Measurements from ENCODE around the gene ZNF750. TPM values are rescaled to one million over a fixed set of nuclear protein-coding genes. Genes with fewer than 3 reads are reported as not detected.

ZNF750 gene
- total RNA-seq, 5 donors from 2014 or later (not counting 1 experiment from before 2014, with no cell fraction given): not detected

GRCh38 chr17:82844796-82845162 is 5.0 kb upstream of the ZNF750 start:
- CTCF ChIA-PET: no interaction called here
- no peaks in the 10 kb centered on the region for H3K27me3 ChIP-seq (replicated peaks in 1 of 2; ENCODE audit: control insufficient read depth in 2 of 2, extremely low read depth in 1 of 2, insufficient read depth in 2 of 2, low read length in 1 of 2)
- no peaks in the 10 kb centered on the region for H3K27me3 Mint-ChIP-seq
- 91% methylated on average over 6 of the region's 11 CpGs for WGBS (ENCODE audit: insufficient coverage)
- peaks cover 2 to 9% of the 10 kb centered on the region in 2 donors for H3K36me3 ChIP-seq (ENCODE audit: control insufficient read depth in 2 of 2, extremely low read depth in 1 of 2, insufficient read depth in 1 of 2, low read length in 1 of 2)
- H3K4me1 ChIP-seq (ENCODE audit: control insufficient read depth in 1 of 2, extremely low read depth in 1 of 2, insufficient read depth in 2 of 2, low read length in 2 of 2): peaks cover 2 to 4% of the 10 kb centered on the region in 2 experiments
- POLR2A ChIA-PET: no interaction called here
- no peak for ATAC-seq (replicated peaks in 1 of 4)
- no peak overlapping the region for H3K4me3 ChIP-seq (ENCODE audit: control insufficient read depth in 1 of 2, extremely low read depth in 1 of 2, low read length in 1 of 2)
- peaks cover 4% of the 10 kb centered on the region for H3K36me3 Mint-ChIP-seq
- H3K9me3 Mint-ChIP-seq: no peaks in the 10 kb centered on the region
- H3K4me3 Mint-ChIP-seq: no peak overlapping the region
- H3K27ac Mint-ChIP-seq: no peak overlapping the region
- H3K9me3 ChIP-seq: no peaks in the 10 kb centered on the region
- peaks cover 7 to 15% (median 10%) of the 10 kb centered on the region in 3 donors for H3K4me1 Mint-ChIP-seq
- DNase-seq: no peak
- no peak overlapping the region for H3K27ac ChIP-seq (ENCODE audit: low read length)

- no peak overlapping the region for H3K27ac ChIP-seq (ENCODE audit: low read length)
- H3K9me3 Mint-ChIP-seq: no peaks in the 10 kb centered on the region
- POLR2A ChIA-PET: interaction anchor here in 1 of 2 donors (0.6 kb wide), 1 partner anchor 14 kb away, joined by 3 read pairs; no protein-coding TSS in a partner anchor
Observed at GRCh38 chr17:82843904-82844680, 4.3 kb upstream of the ZNF750 start.

GRCh38 chr17:82841921-82842596 is 2.2 kb upstream of the ZNF750 start:
- Mint-ChIP-seq H3K36me3 (no peaks in the 10 kb centered on the region), H3K27me3 (no peaks in the 10 kb centered on the region), H3K27ac (peak overlapping the region in 1 of 2 donors; percentile 25), H3K4me1 (peaks cover 0 to 2% (median 0%) of the 10 kb centered on the region in 3 donors), H3K9me3 (no peaks in the 10 kb centered on the region), H3K4me3 (no peak overlapping the region)
- ChIA-PET CTCF (no interaction called here), POLR2A (no interaction called here)
- Histone ChIP-seq H3K27me3 (replicated peaks in 1 of 2; ENCODE audit: control insufficient read depth in 2 of 2, extremely low read depth in 1 of 2, insufficient read depth in 2 of 2, low read length in 1 of 2) (no peaks in the 10 kb centered on the region), H3K9me3 (no peaks in the 10 kb centered on the region), H3K4me3 (ENCODE audit: control insufficient read depth in 1 of 2, extremely low read depth in 1 of 2, low read length in 1 of 2) (no peak overlapping the region), H3K36me3 (ENCODE audit: control insufficient read depth in 2 of 2, extremely low read depth in 1 of 2, insufficient read depth in 1 of 2, low read length in 1 of 2) (peaks cover 2 to 6% of the 10 kb centered on the region in 2 donors), H3K27ac (ENCODE audit: low read length) (no peak overlapping the region), H3K4me1 (ENCODE audit: control insufficient read depth in 1 of 2, extremely low read depth in 1 of 2, insufficient read depth in 2 of 2, low read length in 2 of 2) (no peaks in the 10 kb centered on the region)
- 91% methylated on average over 9 of the region's 16 CpGs for WGBS (ENCODE audit: insufficient coverage)
- ATAC-seq (replicated peaks in 1 of 4) (no peak), DNase-seq (no peak)

More at GRCh38 chr17:82843904-82844680, 4.3 kb upstream of the ZNF750 start:
- WGBS (ENCODE audit: insufficient coverage): 87% methylated on average over 6 of the region's 7 CpGs
- DNase-seq (no peak), ATAC-seq (replicated peaks in 1 of 4) (no peak)
- Mint-ChIP-seq H3K4me1 (peaks cover 1 to 10% (median 6%) of the 10 kb centered on the region in 3 donors), H3K36me3 (peaks cover under 1% of the 10 kb centered on the region), H3K27ac (peak overlapping the region in 1 of 2 donors; percentile 36), H3K4me3 (no peak overlapping the region), H3K27me3 (no peaks in the 10 kb centered on the region)
- Histone ChIP-seq H3K4me3 (ENCODE audit: control insufficient read depth in 1 of 2, extremely low read depth in 1 of 2, low read length in 1 of 2) (no peak overlapping the region), H3K36me3 (ENCODE audit: control insufficient read depth in 2 of 2, extremely low read depth in 1 of 2, insufficient read depth in 1 of 2, low read length in 1 of 2) (peaks cover 2 to 6% of the 10 kb centered on the region in 2 donors), H3K9me3 (no peaks in the 10 kb centered on the region), H3K27me3 (replicated peaks in 1 of 2; ENCODE audit: control insufficient read depth in 2 of 2, extremely low read depth in 1 of 2, insufficient read depth in 2 of 2, low read length in 1 of 2) (no peaks in the 10 kb centered on the region), H3K4me1 (ENCODE audit: control insufficient read depth in 1 of 2, extremely low read depth in 1 of 2, insufficient read depth in 2 of 2, low read length in 2 of 2) (no peaks in the 10 kb centered on the region)
- CTCF ChIA-PET: interaction anchor here in 1 of 2 donors (0.6 kb wide), 1 partner anchor 14 kb away, joined by 3 read pairs; no protein-coding TSS in a partner anchor

- DNase-seq (no peak), ATAC-seq (replicated peaks in 1 of 4) (no peak)
- H3K4me3 Mint-ChIP-seq: no peak overlapping the region
- Histone ChIP-seq H3K4me3 (ENCODE audit: control insufficient read depth in 1 of 2, extremely low read depth in 1 of 2, low read length in 1 of 2) (no peak overlapping the region), H3K36me3 (ENCODE audit: control insufficient read depth in 2 of 2, extremely low read depth in 1 of 2, insufficient read depth in 1 of 2, low read length in 1 of 2) (peaks cover 0 to 6% of the 10 kb centered on the region in 2 donors), H3K4me1 (ENCODE audit: control insufficient read depth in 1 of 2, extremely low read depth in 1 of 2, insufficient read depth in 2 of 2, low read length in 2 of 2) (no peaks in the 10 kb centered on the region), H3K9me3 (no peaks in the 10 kb centered on the region), H3K27me3 (replicated peaks in 1 of 2; ENCODE audit: control insufficient read depth in 2 of 2, extremely low read depth in 1 of 2, insufficient read depth in 2 of 2, low read length in 1 of 2) (no peaks in the 10 kb centered on the region), H3K27ac (ENCODE audit: low read length) (no peak overlapping the region)
- peaks cover 0 to 4% (median 2%) of the 10 kb centered on the region in 3 donors for H3K4me1 Mint-ChIP-seq
- no peaks in the 10 kb centered on the region for H3K36me3 Mint-ChIP-seq
- 100% methylated on average over 3 of the region's 12 CpGs for WGBS (ENCODE audit: insufficient coverage)
- no peaks in the 10 kb centered on the region for H3K9me3 Mint-ChIP-seq
- H3K27me3 Mint-ChIP-seq: no peaks in the 10 kb centered on the region
- POLR2A ChIA-PET: no interaction called here
- CTCF ChIA-PET: no interaction called here
- H3K27ac Mint-ChIP-seq: no peak overlapping the region
Observed at GRCh38 chr17:82840431-82840831, 609 bp upstream of the ZNF750 start.

- POLR2A ChIA-PET: no interaction called here
Observed at GRCh38 chr17:82838386-82839063, 1.3 kb downstream of the ZNF750 start.

GRCh38 chr17:82837586-82838320 is 2.1 kb downstream of the ZNF750 start:
- POLR2A ChIA-PET: no interaction called here
- WGBS (ENCODE audit: insufficient coverage): 91% methylated on average over 5 of the region's 13 CpGs
- H3K36me3 Mint-ChIP-seq: peaks cover 6% of the 10 kb centered on the region

More at GRCh38 chr17:82838386-82839063, 1.3 kb downstream of the ZNF750 start:
- Mint-ChIP-seq H3K27ac (no peak overlapping the region), H3K9me3 (no peaks in the 10 kb centered on the region), H3K4me3 (no peak overlapping the region), H3K36me3 (peaks cover 1% of the 10 kb centered on the region), H3K4me1 (peaks cover 0 to 4% (median 0%) of the 10 kb centered on the region in 3 donors), H3K27me3 (no peaks in the 10 kb centered on the region)
- Histone ChIP-seq H3K27ac (ENCODE audit: low read length) (no peak overlapping the region), H3K4me1 (ENCODE audit: control insufficient read depth in 1 of 2, extremely low read depth in 1 of 2, insufficient read depth in 2 of 2, low read length in 2 of 2) (no peaks in the 10 kb centered on the region), H3K27me3 (replicated peaks in 1 of 2; ENCODE audit: control insufficient read depth in 2 of 2, extremely low read depth in 1 of 2, insufficient read depth in 2 of 2, low read length in 1 of 2) (no peaks in the 10 kb centered on the region), H3K4me3 (ENCODE audit: control insufficient read depth in 1 of 2, extremely low read depth in 1 of 2, low read length in 1 of 2) (no peak overlapping the region), H3K36me3 (ENCODE audit: control insufficient read depth in 2 of 2, extremely low read depth in 1 of 2, insufficient read depth in 1 of 2, low read length in 1 of 2) (peaks cover 2 to 6% of the 10 kb centered on the region in 2 donors), H3K9me3 (no peaks in the 10 kb centered on the region)
- CTCF ChIA-PET: interaction anchor here in 1 of 2 donors (1.4 kb wide), 1 partner anchor 26 kb away, joined by 4 read pairs; no protein-coding TSS in a partner anchor
- WGBS (ENCODE audit: insufficient coverage): 95% methylated on average over 10 of the region's 17 CpGs
- ATAC-seq (replicated peaks in 1 of 4) (no peak), DNase-seq (no peak)

More at GRCh38 chr17:82837586-82838320, 2.1 kb downstream of the ZNF750 start:
- Histone ChIP-seq H3K9me3 (no peaks in the 10 kb centered on the region), H3K27me3 (replicated peaks in 1 of 2; ENCODE audit: control insufficient read depth in 2 of 2, extremely low read depth in 1 of 2, insufficient read depth in 2 of 2, low read length in 1 of 2) (no peaks in the 10 kb centered on the region), H3K4me1 (ENCODE audit: control insufficient read depth in 1 of 2, extremely low read depth in 1 of 2, insufficient read depth in 2 of 2, low read length in 2 of 2) (no peaks in the 10 kb centered on the region), H3K27ac (ENCODE audit: low read length) (no peak overlapping the region), H3K4me3 (ENCODE audit: control insufficient read depth in 1 of 2, extremely low read depth in 1 of 2, low read length in 1 of 2) (no peak overlapping the region), H3K36me3 (ENCODE audit: control insufficient read depth in 2 of 2, extremely low read depth in 1 of 2, insufficient read depth in 1 of 2, low read length in 1 of 2) (peaks cover 3 to 6% of the 10 kb centered on the region in 2 donors)
- CTCF ChIA-PET: no interaction called here
- no peak for DNase-seq
- no peak for ATAC-seq (replicated peaks in 1 of 4)
- Mint-ChIP-seq H3K9me3 (no peaks in the 10 kb centered on the region), H3K27me3 (no peaks in the 10 kb centered on the region), H3K4me3 (no peak overlapping the region), H3K27ac (peak overlapping the region in 1 of 2 donors; percentile 48), H3K4me1 (peaks cover 0 to 4% (median 0%) of the 10 kb centered on the region in 3 donors)

All from T-cell (primary cell).